Lower leg skin (tissue), 4 donors: ENCODE data around the gene HIP1R. TPM values are rescaled to one million over a fixed set of nuclear protein-coding genes. Genes with fewer than 3 reads are reported as not detected.

Experiments used
- DNase-seq, 2 donors: peaks; one replicate each; pipeline ENCODE4 v3.0.0-alpha.2; 2019; ENCODE audit warnings: low spot score in 2 of 2
- H3K4me3 ChIP-seq: fragments of 200-600 bp; sonication (generic); 2 replicates; pipeline ENCODE4 v1.5.1; 2017; ENCODE audit warnings: mild to moderate bottlenecking, low read depth; ENCODE audit not compliant: poor library complexity, severe bottlenecking
- CTCF ChIP-seq, 3 donors: fragments of 450-650 bp; IDR thresholded peaks; one replicate each; pipeline ENCODE4 v1.5.1; 2016; ENCODE audit warnings: antibody characterized with exemption in 3 of 3, mild to moderate bottlenecking in 3 of 3, moderate library complexity in 2 of 3
- POLR2A ChIP-seq, 2 donors: fragments of 450-650 bp; IDR thresholded peaks; one replicate each; pipeline ENCODE4 v1.6.1; 2016 to 2017; ENCODE audit warnings: antibody characterized with exemption in 2 of 2, mild to moderate bottlenecking in 1 of 2, moderate library complexity in 1 of 2
- WGBS, 2 donors: methylation state at CpG; one replicate each; pipeline ENCODE4 v1.1.5; 2018; 5-methylcytosine and 5-hydroxymethylcytosine counted together
- intact Hi-C: fragments of 100-400 bp; cut with DNase I; formaldehyde crosslinking; loops from one replicate; pipeline ENCODE4 v1.15.0; 2023; ENCODE audit warnings: low total_unique reads
- total RNA-seq, 4 donors: library from RNA; depleted of rRNA; stranded (reverse); fragments of >200 nt; gene quantifications; one replicate each; pipeline ENCODE4 v1.1.0, GENCODE V29; 2016

HIP1R gene
- total RNA-seq, 4 donors from 2014 or later: 188 to 342 (median 248) TPM

- DNase-seq: no peak
- no peak overlapping the region for H3K4me3 ChIP-seq
- 90 to 93% methylated on average over 24 of the region's 24 CpGs for WGBS, 2 donors
- TF ChIP-seq POLR2A (IDR thresholded peaks at IDR 0.05): no peak
- no peak for TF ChIP-seq CTCF (IDR thresholded peaks at IDR 0.05)
- intact Hi-C loops: no loop called here
Observed at GRCh38 chr12:122856999-122857671, 21.9 kb downstream of the HIP1R start.

- intact Hi-C loops: no loop called here
Observed at GRCh38 chr12:122858171-122858570, 22.9 kb downstream of the HIP1R start.

GRCh38 chr12:122858591-122859302, 23.5 kb downstream of the HIP1R start:
- intact Hi-C loops: no loop called here
- no peak for TF ChIP-seq CTCF (IDR thresholded peaks at IDR 0.05)
- no peak for TF ChIP-seq POLR2A (IDR thresholded peaks at IDR 0.05)
- no peak overlapping the region for H3K4me3 ChIP-seq
- no peak for DNase-seq
- WGBS, 2 donors: 83 to 85% methylated on average over 21 of the region's 22 CpGs

More at GRCh38 chr12:122858171-122858570, 22.9 kb downstream of the HIP1R start:
- H3K4me3 ChIP-seq: no peak overlapping the region
- DNase-seq: no peak
- WGBS, 2 donors: 76 to 83% methylated on average over 12 to 14 of the region's 14 CpGs
- no peak for TF ChIP-seq POLR2A (IDR thresholded peaks at IDR 0.05)
- TF ChIP-seq CTCF (IDR thresholded peaks at IDR 0.05): no peak

- TF ChIP-seq CTCF (IDR thresholded peaks at IDR 0.05) (no peak), POLR2A (IDR thresholded peaks at IDR 0.05) (no peak)
- H3K4me3 ChIP-seq: no peak overlapping the region
- 82 to 85% methylated on average over 25 to 26 of the region's 26 CpGs for WGBS, 2 donors
- intact Hi-C loops: loop anchor here (2.0 kb wide), 1 partner anchor 89 kb away; no protein-coding TSS in a partner anchor
- DNase-seq: no peak
Observed at GRCh38 chr12:122859303-122860039, 24.2 kb downstream of the HIP1R start.

- no peak overlapping the region for H3K4me3 ChIP-seq
- TF ChIP-seq POLR2A (IDR thresholded peaks at IDR 0.05) (no peak), CTCF (IDR thresholded peaks at IDR 0.05) (peak in 1 of 3 donors; percentile 58)
- DNase-seq: peak; percentile 76 to 97
- 21 to 33% methylated on average over 13 to 21 of the region's 28 CpGs for WGBS, 2 donors
- intact Hi-C loops: loop anchor here (2.0 kb wide), 1 partner anchor 89 kb away; no protein-coding TSS in a partner anchor
Observed at GRCh38 chr12:122860040-122860853, 25.0 kb downstream of the HIP1R start.
